Right renal pelvis (tissue), 4 donors: ENCODE results near the gene RERG. TPM values are rescaled to one million over a fixed set of nuclear protein-coding genes. Genes with fewer than 3 reads are reported as not detected.

ENCODE experiments used
- polyA plus RNA-seq, 4 donors: library from polyadenylated mRNA; unstranded; fragments of 120-200 nt; gene quantifications; one replicate each; pipeline ENCODE4 v1.2.1, GENCODE V29; 2013; ENCODE audit not compliant: insufficient read length in 4 of 4

RERG gene
- polyA plus RNA-seq, 4 donors = 32.8 to 43.2 (median 41.3) TPM

Other genes starting within 250 kb of the RERG start
- gene PDE6H, start 248.4 kb downstream of the RERG start, polyA plus RNA-seq = under 1 TPM in 2 of 4 donors, not detected in 2; 0.14 to 0.27 TPM
- gene PTPRO, start 101.1 kb upstream of the RERG start, polyA plus RNA-seq = 100 to 1,000 TPM; 198 to 277 (median 259) TPM